SU-DHL-6 (cell line): Measurements from ENCODE around the gene GPR157.

Experiments
- EZH2phosphoT487 ChIP-seq: fragments of 200-600 bp; sonication (generic), shearing (Covaris generic); conservative IDR thresholded peaks from 2 replicates; pipeline ENCODE4 v1.6.1; 2018; ENCODE audit warnings: mild to moderate bottlenecking, antibody characterized with exemption, low read length, moderate library complexity, mixed read lengths
- TF ChIP-seq, protein P1 (sequence below): fragments of 200-600 bp; sonication (generic); IDR thresholded peaks from one replicate; pipeline ENCODE4 v1.5.1; 2017; ENCODE audit warnings: antibody characterized with exemption, mild to moderate bottlenecking, low read length, moderate library complexity; ENCODE audit not compliant: insufficient read depth, poor library complexity, severe bottlenecking

DNA sequence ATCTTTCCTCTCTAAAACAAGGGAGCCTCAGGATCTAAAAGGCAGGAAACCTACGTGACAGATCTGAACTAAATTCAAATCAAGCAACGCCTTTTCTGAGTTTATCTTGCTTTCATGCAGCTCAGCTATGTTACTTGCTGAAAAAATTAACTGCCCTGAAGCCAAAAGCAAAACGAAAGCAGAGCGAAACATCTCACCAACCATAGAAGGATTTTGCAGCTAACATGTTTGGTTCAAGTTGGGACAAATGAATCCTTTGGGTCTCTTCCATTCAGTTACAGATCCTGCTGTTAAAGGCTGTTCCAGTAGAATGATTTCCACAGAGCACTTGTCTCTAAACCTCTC lies 59.9 kb downstream of the GPR157 start:
- TF ChIP-seq, protein P1, sequence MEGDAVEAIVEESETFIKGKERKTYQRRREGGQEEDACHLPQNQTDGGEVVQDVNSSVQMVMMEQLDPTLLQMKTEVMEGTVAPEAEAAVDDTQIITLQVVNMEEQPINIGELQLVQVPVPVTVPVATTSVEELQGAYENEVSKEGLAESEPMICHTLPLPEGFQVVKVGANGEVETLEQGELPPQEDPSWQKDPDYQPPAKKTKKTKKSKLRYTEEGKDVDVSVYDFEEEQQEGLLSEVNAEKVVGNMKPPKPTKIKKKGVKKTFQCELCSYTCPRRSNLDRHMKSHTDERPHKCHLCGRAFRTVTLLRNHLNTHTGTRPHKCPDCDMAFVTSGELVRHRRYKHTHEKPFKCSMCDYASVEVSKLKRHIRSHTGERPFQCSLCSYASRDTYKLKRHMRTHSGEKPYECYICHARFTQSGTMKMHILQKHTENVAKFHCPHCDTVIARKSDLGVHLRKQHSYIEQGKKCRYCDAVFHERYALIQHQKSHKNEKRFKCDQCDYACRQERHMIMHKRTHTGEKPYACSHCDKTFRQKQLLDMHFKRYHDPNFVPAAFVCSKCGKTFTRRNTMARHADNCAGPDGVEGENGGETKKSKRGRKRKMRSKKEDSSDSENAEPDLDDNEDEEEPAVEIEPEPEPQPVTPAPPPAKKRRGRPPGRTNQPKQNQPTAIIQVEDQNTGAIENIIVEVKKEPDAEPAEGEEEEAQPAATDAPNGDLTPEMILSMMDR, result no peak
- TF ChIP-seq EZH2phosphoT487, result no peak
